Osteocyte (in vitro differentiated cells): ENCODE data around the gene IYD. TPM values are rescaled to one million over a fixed set of nuclear protein-coding genes. Genes with fewer than 3 reads are reported as not detected.
A peak's percentile ranks its signal among the peaks of the same experiment; 100 is the strongest.

Source experiments
- DNase-seq: peaks from one replicate; pipeline ENCODE4 v3.0.0; 2021; ENCODE audit warnings: mixed read lengths; ENCODE audit not compliant: unreplicated experiment; ENCODE audit errors: extremely low spot score
- H3K27ac Mint-ChIP-seq: one replicate; pipeline ENCODE4 v1.8.0; 2021; ENCODE audit warnings: mild to moderate bottlenecking, mixed read lengths; ENCODE audit not compliant: unreplicated experiment
- H3K27me3 Mint-ChIP-seq: one replicate; pipeline ENCODE4 v1.8.0; 2021; ENCODE audit warnings: mixed read lengths; ENCODE audit not compliant: unreplicated experiment
- H3K36me3 Mint-ChIP-seq: one replicate; pipeline ENCODE4 v1.8.0; 2021; ENCODE audit warnings: mixed read lengths; ENCODE audit not compliant: unreplicated experiment
- H3K4me1 Mint-ChIP-seq: one replicate; pipeline ENCODE4 v1.8.0; 2021; ENCODE audit warnings: mixed read lengths; ENCODE audit not compliant: unreplicated experiment
- H3K4me3 Mint-ChIP-seq: one replicate; pipeline ENCODE4 v1.8.0; 2021; ENCODE audit warnings: mild to moderate bottlenecking, moderate library complexity, mixed read lengths; ENCODE audit not compliant: unreplicated experiment
- H3K9me3 Mint-ChIP-seq: one replicate; pipeline ENCODE4 v1.8.0; 2021; ENCODE audit warnings: mixed read lengths; ENCODE audit not compliant: unreplicated experiment
- CTCF ChIP-seq: fragments of 200-600 bp; sonication (generic); IDR thresholded peaks from 2 replicates; pipeline ENCODE4 v1.5.0; 2021; ENCODE audit warnings: antibody characterized with exemption, mild to moderate bottlenecking, moderate library complexity
- total RNA-seq: library from RNA; stranded (reverse); gene quantifications from 2 replicates; pipeline ENCODE4 v1.2.1, GENCODE V29; 2021

Gene IYD
- total RNA-seq, 1 donor from 2014 or later = not detected

DNA sequence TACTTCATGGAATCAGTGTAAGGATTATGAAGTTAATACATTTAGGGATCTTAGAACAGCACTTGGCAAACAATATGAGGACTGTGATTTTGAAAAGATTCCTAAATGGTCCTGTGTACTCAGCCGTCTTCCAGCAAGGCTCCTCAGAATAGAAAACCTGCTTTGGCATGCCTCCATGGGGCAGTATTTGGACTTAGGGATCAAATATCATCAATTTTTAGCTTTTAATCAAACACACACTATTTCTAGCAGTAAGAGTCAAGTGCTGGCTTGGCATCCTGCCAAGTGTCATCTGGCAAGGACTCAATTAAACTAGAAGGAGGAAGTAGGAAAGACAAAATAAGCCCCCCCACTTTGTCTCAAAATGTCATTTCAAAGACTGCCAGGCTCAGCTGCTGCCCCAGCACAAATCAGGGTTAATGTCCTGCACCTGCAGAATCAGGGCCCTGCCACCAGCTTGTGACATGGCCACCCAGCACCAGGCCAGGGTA, 40.8 kb downstream of the IYD start:
- Mint-ChIP-seq H3K36me3 (no peaks in the 10 kb centered on the region), H3K9me3 (no peaks in the 10 kb centered on the region), H3K27me3 (peaks cover 8% of the 10 kb centered on the region), H3K4me3 (no peak overlapping the region), H3K27ac (no peak overlapping the region), H3K4me1 (peaks cover 40% of the 10 kb centered on the region)
- no peak for DNase-seq
- TF ChIP-seq CTCF = no peak

- H3K9me3 Mint-ChIP-seq = no peaks in the 10 kb centered on the region
These were observed 41.6 kb downstream of the IYD start for GRCh38 chr6:150410399-150410798.

GRCh38 chr6:150410906-150411305, 42.1 kb downstream of the IYD start:
- Mint-ChIP-seq H3K27me3 (peaks cover 14% of the 10 kb centered on the region), H3K36me3 (no peaks in the 10 kb centered on the region), H3K27ac (no peak overlapping the region), H3K4me1 (peaks cover 40% of the 10 kb centered on the region), H3K9me3 (no peaks in the 10 kb centered on the region), H3K4me3 (no peak overlapping the region)
- no peak for TF ChIP-seq CTCF
- no peak for DNase-seq

More at GRCh38 chr6:150410399-150410798, 41.6 kb downstream of the IYD start:
- no peak for DNase-seq
- no peaks in the 10 kb centered on the region for H3K36me3 Mint-ChIP-seq
- peaks cover 40% of the 10 kb centered on the region for H3K4me1 Mint-ChIP-seq
- H3K4me3 Mint-ChIP-seq = no peak overlapping the region
- no peak overlapping the region for H3K27ac Mint-ChIP-seq
- no peak for TF ChIP-seq CTCF
- H3K27me3 Mint-ChIP-seq = peaks cover 14% of the 10 kb centered on the region

GRCh38 chr6:150412221-150412620, 43.4 kb downstream of the IYD start:
- Mint-ChIP-seq H3K9me3 (no peaks in the 10 kb centered on the region), H3K27me3 (peaks cover 12% of the 10 kb centered on the region), H3K36me3 (no peaks in the 10 kb centered on the region), H3K4me3 (no peak overlapping the region), H3K4me1 (peaks cover 40% of the 10 kb centered on the region), H3K27ac (peak overlapping the region; percentile 6)
- TF ChIP-seq CTCF = no peak
- DNase-seq = no peak

DNA sequence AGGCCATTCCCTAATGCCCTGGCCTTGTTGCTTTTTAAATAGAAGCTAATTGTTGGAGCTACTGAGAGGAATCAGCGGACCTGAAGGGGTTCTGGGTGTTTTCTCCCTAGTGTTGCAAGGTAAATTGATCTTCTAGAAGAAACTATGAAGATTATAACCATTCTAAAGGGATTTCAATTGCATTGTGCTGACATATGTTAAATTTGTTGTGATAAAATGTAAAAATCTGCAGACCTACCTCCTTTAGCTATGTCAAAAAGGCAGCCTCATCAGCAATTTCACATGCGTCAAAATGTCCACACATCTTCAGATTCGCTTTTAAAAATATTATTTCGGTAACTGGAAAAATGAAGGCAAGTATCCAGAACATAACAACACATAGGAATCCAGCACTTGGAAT, 44.4 kb downstream of the IYD start:
- Mint-ChIP-seq H3K4me1 (peaks cover 45% of the 10 kb centered on the region), H3K36me3 (no peaks in the 10 kb centered on the region), H3K9me3 (no peaks in the 10 kb centered on the region), H3K27ac (no peak overlapping the region), H3K4me3 (no peak overlapping the region), H3K27me3 (peaks cover 9% of the 10 kb centered on the region)
- no peak for TF ChIP-seq CTCF
- DNase-seq = no peak
